ENCODE measurements around the gene UROD. TPM values are rescaled to one million over a fixed set of nuclear protein-coding genes. Genes with fewer than 3 reads are reported as not detected.
A peak's percentile ranks its signal among the peaks of the same experiment; 100 is the strongest.
"Not testable (repeated sequence)": the region's sequence is repeated elsewhere in the genome, so short reads cannot be mapped to it uniquely, and the experiment has no call there.

The UROD gene
- total and polyA plus RNA-seq, 2 experiments from 2014 or later: 82.4 to 108 TPM

DNA sequence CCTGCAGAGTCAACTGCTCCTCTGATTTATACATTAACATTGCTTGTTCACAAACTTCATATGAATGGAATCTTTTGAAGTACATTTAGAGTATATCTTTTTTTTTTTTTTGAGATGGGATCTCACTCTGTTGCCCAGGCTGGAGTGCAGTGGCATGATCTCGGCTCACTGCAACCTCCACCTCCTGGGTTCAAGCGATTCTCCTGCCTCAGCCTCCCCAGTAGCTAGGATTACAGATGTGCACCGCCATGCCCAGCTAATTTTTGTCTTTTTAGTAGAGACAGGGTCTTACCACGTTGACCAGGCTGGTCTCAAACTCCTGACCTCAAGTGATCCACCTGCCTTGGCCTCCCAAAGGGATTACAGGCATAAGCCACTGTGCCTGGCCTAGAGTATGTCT lies 34.7 kb upstream of the UROD start:
- not testable (repeated sequence) for H3K4me3 Mint-ChIP-seq; H3K27ac Mint-ChIP-seq; H3K27ac ChIP-seq (ENCODE audit: low read depth); H3K27me3 ChIP-seq (ENCODE audit: insufficient read depth); H3K36me3 ChIP-seq (ENCODE audit: insufficient read depth); H3K4me2 ChIP-seq; H3K4me1 Mint-ChIP-seq; H3K4me1 ChIP-seq (ENCODE audit: insufficient read depth); H3K9me3 Mint-ChIP-seq; H3K27me3 Mint-ChIP-seq (ENCODE audit: insufficient read depth, low read depth, poor library complexity); DNase-seq (ENCODE audit: low spot score); H4K20me1 ChIP-seq (replicated peaks; ENCODE audit: insufficient read depth); H3K9me2 ChIP-seq (ENCODE audit: insufficient read depth); H2AFZ ChIP-seq; H3F3A ChIP-seq (replicated peaks; ENCODE audit: low read depth); ATAC-seq; H3K4me3 ChIP-seq; H3K79me2 ChIP-seq (replicated peaks; ENCODE audit: insufficient read depth)
- H3K36me3 Mint-ChIP-seq (ENCODE audit: low read depth): peaks cover 46% of the 10 kb centered on the region

GRCh38 chr1:44985747-44986359 lies 26.2 kb upstream of the UROD start:
- Histone ChIP-seq H3K27ac (ENCODE audit: low read depth) (no peak overlapping the region), H3K4me2 (peak overlapping the region; percentile 90), H3K9me2 (ENCODE audit: insufficient read depth) (no peaks in the 10 kb centered on the region), H3K36me3 (ENCODE audit: insufficient read depth) (no peaks in the 10 kb centered on the region; the same call in 1 of the 2 replicates), H2AFZ (peak overlapping the region; percentile 94), H3F3A (replicated peaks; ENCODE audit: low read depth) (no peaks in the 10 kb centered on the region), H4K20me1 (replicated peaks; ENCODE audit: insufficient read depth) (no peaks in the 10 kb centered on the region), H3K79me2 (replicated peaks; ENCODE audit: insufficient read depth) (peaks cover 13% of the 10 kb centered on the region), H3K4me3 (peak overlapping the region; percentile 96), H3K27me3 (ENCODE audit: insufficient read depth) (no peaks in the 10 kb centered on the region), H3K4me1 (ENCODE audit: insufficient read depth) (no peaks in the 10 kb centered on the region)
- H3K36me3 Mint-ChIP-seq (ENCODE audit: low read depth): peaks cover 3% of the 10 kb centered on the region; the same call in 1 of the 3 replicates
- no peak for DNase-seq (ENCODE audit: low spot score)
- H3K4me1 Mint-ChIP-seq: peaks cover 3% of the 10 kb centered on the region; the same call in 2 of the 3 replicates
- H3K27me3 Mint-ChIP-seq (ENCODE audit: insufficient read depth, low read depth, poor library complexity): peaks cover 5% of the 10 kb centered on the region
- ATAC-seq: no peak; the same call in 2 of the 3 replicates
- peaks cover 5% of the 10 kb centered on the region; the same call in 2 of the 3 replicates for H3K9me3 Mint-ChIP-seq
- peak overlapping the region; percentile 100 for H3K4me3 Mint-ChIP-seq
- no peak overlapping the region; the same call in 1 of the 2 replicates for H3K27ac Mint-ChIP-seq
- TF ChIP-seq POLR2AphosphoS5 (IDR thresholded peaks at IDR 0.05; ENCODE audit: low read depth) (no peak), CTCF (conservative IDR thresholded peaks at IDR 0.05; ENCODE audit: low read depth in 2 of 2) (no peak), REST (IDR thresholded peaks at IDR 0.05; ENCODE audit: unreplicated experiment) (no peak), JUNB (IDR thresholded peaks at IDR 0.05; ENCODE audit: unreplicated experiment) (no peak), EZH2phosphoT487 (IDR thresholded peaks at IDR 0.05; ENCODE audit: unreplicated experiment) (no peak), ZNF114 (CRISPR knock-in tag; IDR thresholded peaks at IDR 0.05) (no peak), CREB1 (CRISPR knock-in tag; IDR thresholded peaks at IDR 0.05; ENCODE audit: low read depth) (no peak), ZNF462 (CRISPR knock-in tag; IDR thresholded peaks at IDR 0.05) (no peak), ZNF331 (CRISPR knock-in tag; IDR thresholded peaks at IDR 0.05; ENCODE audit: low read depth) (no peak)

Measured in GM23338 (cell line).